Measurements from ENCODE around the gene GON7.

Gene GON7

DNA sequence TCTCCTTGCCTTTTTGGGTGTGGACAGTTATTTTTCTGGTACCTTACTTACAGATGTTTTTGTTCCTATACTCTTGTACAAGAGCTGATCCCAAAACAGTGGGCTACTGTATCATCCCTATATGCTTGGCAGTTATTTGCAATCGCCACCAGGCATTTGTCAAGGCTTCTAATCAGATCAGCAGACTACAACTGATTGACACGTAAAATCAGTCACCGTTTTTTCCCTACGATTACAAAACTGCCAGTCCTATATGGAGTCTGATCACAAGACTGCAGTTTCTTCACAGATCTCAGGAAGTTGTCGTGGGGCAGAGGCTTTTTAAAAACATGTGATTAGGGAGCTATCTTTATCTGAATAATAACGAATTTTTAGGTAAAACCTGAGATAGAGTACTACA lies 20.4 kb downstream of the GON7 start:
- H3K27ac ChIP-seq = no peak overlapping the region
- no peaks in the 10 kb centered on the region for H3K36me3 ChIP-seq (ENCODE audit: control insufficient read depth, insufficient read depth, low read length)
- no peak overlapping the region for H2AFZ ChIP-seq
- peaks cover 2% of the 10 kb centered on the region for H3K79me2 ChIP-seq
- H3K9me3 ChIP-seq (ENCODE audit: control insufficient read depth, low read length) = no peaks in the 10 kb centered on the region
- TF ChIP-seq, protein P1, sequence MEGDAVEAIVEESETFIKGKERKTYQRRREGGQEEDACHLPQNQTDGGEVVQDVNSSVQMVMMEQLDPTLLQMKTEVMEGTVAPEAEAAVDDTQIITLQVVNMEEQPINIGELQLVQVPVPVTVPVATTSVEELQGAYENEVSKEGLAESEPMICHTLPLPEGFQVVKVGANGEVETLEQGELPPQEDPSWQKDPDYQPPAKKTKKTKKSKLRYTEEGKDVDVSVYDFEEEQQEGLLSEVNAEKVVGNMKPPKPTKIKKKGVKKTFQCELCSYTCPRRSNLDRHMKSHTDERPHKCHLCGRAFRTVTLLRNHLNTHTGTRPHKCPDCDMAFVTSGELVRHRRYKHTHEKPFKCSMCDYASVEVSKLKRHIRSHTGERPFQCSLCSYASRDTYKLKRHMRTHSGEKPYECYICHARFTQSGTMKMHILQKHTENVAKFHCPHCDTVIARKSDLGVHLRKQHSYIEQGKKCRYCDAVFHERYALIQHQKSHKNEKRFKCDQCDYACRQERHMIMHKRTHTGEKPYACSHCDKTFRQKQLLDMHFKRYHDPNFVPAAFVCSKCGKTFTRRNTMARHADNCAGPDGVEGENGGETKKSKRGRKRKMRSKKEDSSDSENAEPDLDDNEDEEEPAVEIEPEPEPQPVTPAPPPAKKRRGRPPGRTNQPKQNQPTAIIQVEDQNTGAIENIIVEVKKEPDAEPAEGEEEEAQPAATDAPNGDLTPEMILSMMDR (IDR thresholded peaks at IDR 0.05) = no peak
- peaks cover 6% of the 10 kb centered on the region for H3K4me1 ChIP-seq
- no peak overlapping the region for H3K9ac ChIP-seq
- H3K4me3 ChIP-seq (ENCODE audit: low read depth, low read length) = no peak overlapping the region
- H3K27me3 ChIP-seq (ENCODE audit: control insufficient read depth, insufficient read depth, low read length) = no peaks in the 10 kb centered on the region
- H3K4me2 ChIP-seq (ENCODE audit: low read length) = no peak overlapping the region

DNA sequence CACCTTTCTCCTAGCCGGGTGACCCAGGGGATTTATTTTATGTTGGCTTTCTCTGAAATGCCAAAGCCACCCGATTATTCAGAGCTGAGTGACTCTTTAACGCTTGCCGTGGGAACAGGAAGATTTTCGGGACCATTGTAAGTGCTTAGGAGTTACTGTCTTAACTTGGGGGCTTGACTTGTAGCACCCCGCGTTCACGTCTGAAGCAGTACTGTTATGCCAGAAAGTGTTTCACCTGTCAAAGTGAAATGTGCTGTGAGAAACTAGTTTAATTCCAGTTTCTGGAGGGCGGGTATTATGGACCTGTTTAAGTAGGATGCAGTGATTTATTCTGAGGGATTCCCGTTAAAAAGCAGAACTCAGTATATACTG lies 21.5 kb downstream of the GON7 start:
- Histone ChIP-seq H3K9ac (no peak overlapping the region), H3K4me2 (ENCODE audit: low read length) (peak overlapping the region; percentile 95), H3K4me1 (peaks cover 6% of the 10 kb centered on the region), H2AFZ (peak overlapping the region; percentile 93), H3K36me3 (ENCODE audit: control insufficient read depth, insufficient read depth, low read length) (no peaks in the 10 kb centered on the region), H3K4me3 (ENCODE audit: low read depth, low read length) (peak overlapping the region; percentile 86), H3K79me2 (peaks cover 2% of the 10 kb centered on the region), H3K27ac (peak overlapping the region; percentile 93), H3K27me3 (ENCODE audit: control insufficient read depth, insufficient read depth, low read length) (no peaks in the 10 kb centered on the region), H3K9me3 (ENCODE audit: control insufficient read depth, low read length) (no peaks in the 10 kb centered on the region)
- TF ChIP-seq, protein P1 (IDR thresholded peaks at IDR 0.05) = no peak

DNA sequence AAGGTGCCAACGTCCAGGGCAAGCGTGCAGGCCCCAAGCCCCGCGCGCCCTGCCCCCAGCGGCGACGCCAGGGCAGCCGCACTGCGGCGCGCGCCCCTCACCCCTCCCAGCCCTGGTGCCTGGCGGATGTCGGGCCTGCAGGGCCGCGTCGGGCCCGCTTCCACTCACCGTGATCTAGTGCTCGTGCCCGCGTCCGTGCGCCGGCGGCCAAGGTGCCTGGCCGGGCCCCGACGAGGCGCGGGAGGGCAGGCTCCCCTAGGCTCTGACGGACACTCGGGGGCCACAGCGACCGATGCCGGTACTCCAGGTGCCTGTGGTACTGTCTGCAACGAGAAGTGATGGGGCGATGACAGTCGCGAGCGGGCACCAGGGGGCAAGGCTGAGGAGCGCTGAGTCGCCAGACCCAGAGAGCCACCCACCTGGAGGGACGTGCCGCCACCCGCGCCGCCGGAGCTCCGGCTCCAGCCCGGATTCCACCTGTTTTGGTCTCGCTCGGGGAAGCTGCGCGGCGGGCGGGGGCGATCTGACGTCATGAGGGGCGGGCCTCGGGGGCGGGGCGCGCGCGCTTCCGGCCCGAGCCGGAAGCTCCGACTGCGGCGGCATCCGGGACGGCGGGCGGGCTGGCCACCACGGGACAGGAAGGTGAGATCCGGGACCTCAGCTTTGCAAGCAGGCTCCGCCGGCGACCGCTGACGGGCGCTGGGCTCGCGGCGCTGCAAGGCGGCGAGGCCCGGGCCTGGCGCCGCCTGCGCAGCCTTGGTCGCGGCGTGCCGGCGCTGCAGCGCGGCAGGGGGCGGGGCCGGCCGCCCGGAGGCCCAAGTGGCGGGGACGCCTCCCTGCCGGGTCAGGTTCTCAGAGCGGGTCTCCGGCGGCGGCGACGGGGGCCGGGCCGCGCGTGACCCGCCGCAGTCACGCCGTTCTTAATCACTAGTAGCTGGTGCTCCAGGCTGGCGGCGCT lies 22.2 kb downstream of the GON7 start, which contains the start of the genes LYSET and MOAP1:
TSS of gene LYSET (plus strand) at position 927 of the 958 bp plus-strand sequence. CDS start 89 bp downstream, outside the sequence.
TSS of gene MOAP1 (minus strand) at position 507 of the 958 bp plus-strand sequence. CDS start 655 bp downstream, outside the sequence.
- peak within 1 kb of the TSS; percentile 64 for H3K9ac ChIP-seq
- peak within 1 kb of the TSS; percentile 95 for H3K4me2 ChIP-seq (ENCODE audit: low read length)
- no peaks in the 10 kb centered on the region for H3K36me3 ChIP-seq (ENCODE audit: control insufficient read depth, insufficient read depth, low read length)
- H3K4me3 ChIP-seq (ENCODE audit: low read depth, low read length) = peak within 1 kb of the TSS; percentile 96
- H3K27ac ChIP-seq = peak within 1 kb of the TSS; percentile 93
- H3K79me2 ChIP-seq = peaks cover 2% of the 10 kb centered on the region
- TF ChIP-seq, protein P1 (IDR thresholded peaks at IDR 0.05) = peak; percentile 39
- H3K9me3 ChIP-seq (ENCODE audit: control insufficient read depth, low read length) = no peaks in the 10 kb centered on the region
- H3K27me3 ChIP-seq (ENCODE audit: control insufficient read depth, insufficient read depth, low read length) = no peaks in the 10 kb centered on the region
- H3K4me1 ChIP-seq = peaks cover 6% of the 10 kb centered on the region
- peak within 1 kb of the TSS; percentile 96 for H2AFZ ChIP-seq

DNA sequence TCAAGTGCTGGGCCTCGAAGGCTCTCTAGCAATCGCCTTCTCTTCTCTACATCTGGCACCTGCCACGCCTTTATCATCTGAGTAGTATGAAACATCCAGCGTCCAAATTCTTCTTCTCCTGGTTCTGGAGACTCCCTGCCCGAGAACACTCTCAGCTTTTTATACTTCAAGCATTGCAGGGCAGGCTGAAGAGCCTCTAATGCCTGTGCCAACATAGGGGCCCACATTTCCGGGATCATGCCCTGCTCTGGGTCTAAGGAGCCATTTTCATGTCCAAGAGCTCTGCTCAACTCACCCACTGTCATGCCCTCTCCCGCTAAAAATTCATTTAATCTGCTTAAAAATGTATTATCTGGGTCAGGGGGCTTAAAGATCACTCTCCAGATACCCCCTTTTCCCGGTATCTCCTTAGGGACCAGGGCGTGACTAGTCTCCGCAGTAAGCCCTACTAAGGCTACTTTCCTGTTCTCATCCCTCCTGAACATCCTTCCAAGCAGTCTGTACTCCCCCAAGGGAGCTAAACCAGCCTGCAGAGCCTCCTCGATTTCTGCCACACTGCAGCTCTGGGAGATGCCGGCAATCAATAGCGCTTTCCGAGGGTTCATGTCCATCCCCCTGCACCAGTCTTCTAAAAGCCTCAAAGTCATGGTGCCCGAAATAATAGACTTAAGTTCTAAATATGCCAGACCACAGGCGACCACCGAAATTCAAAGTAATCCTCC lies 23.1 kb downstream of the GON7 start:
- peak overlapping the region; percentile 96 for H2AFZ ChIP-seq
- peaks cover 2% of the 10 kb centered on the region for H3K79me2 ChIP-seq
- H3K27me3 ChIP-seq (ENCODE audit: control insufficient read depth, insufficient read depth, low read length) = no peaks in the 10 kb centered on the region
- no peaks in the 10 kb centered on the region for H3K36me3 ChIP-seq (ENCODE audit: control insufficient read depth, insufficient read depth, low read length)
- TF ChIP-seq, protein P1 (IDR thresholded peaks at IDR 0.05) = no peak
- H3K4me2 ChIP-seq (ENCODE audit: low read length) = peak overlapping the region; percentile 93
- H3K4me3 ChIP-seq (ENCODE audit: low read depth, low read length) = peak overlapping the region; percentile 96
- H3K27ac ChIP-seq = peak overlapping the region; percentile 93
- H3K9ac ChIP-seq = peak overlapping the region; percentile 64
- no peaks in the 10 kb centered on the region for H3K9me3 ChIP-seq (ENCODE audit: control insufficient read depth, low read length)
- H3K4me1 ChIP-seq = peaks cover 6% of the 10 kb centered on the region

All from parathyroid adenoma (tissue), 2 donors.